ENCODE data around the gene NRG3.

Gene NRG3

DNA sequence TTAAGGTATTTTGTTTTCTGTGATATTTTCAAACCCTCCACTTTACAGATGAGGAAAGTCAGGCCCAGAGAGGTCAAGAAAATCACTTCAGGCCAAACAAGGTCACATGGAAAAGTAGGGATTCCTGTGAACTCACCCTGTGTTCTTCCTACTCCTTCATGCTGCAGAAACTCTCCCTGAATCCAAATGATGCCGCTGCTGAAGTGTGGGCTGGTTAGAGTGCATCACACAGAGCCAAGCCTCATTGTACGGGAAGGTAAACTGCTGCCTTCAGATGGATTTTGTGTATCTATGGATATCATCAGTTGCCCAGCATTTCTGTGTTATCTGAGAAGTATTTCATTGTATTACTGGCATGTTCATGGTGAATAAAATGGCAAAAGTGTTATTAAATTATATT, 75.4 kb downstream of the NRG3 start:
- H3K9ac ChIP-seq (ENCODE audit: low read depth in 1 of 2, low read length in 2 of 2): no peak overlapping the region
- no peak overlapping the region for H3K27ac ChIP-seq (ENCODE audit: low read depth in 2 of 2, low read length in 2 of 2)
- H3K9me3 ChIP-seq (ENCODE audit: control insufficient read depth in 2 of 2, low read length in 2 of 2): no peaks in the 10 kb centered on the region
- H3K27me3 ChIP-seq (ENCODE audit: control insufficient read depth in 2 of 2, insufficient read depth in 2 of 2, low read length in 2 of 2): no peaks in the 10 kb centered on the region
- no peak overlapping the region for H3K4me3 ChIP-seq (ENCODE audit: low read length in 2 of 2)
- no peaks in the 10 kb centered on the region for H3K36me3 ChIP-seq (ENCODE audit: control insufficient read depth in 2 of 2, insufficient read depth in 2 of 2, low read length in 2 of 2)
- H3K4me1 ChIP-seq (ENCODE audit: control insufficient read depth in 2 of 2, insufficient read depth in 2 of 2, low read length in 2 of 2): no peaks in the 10 kb centered on the region

DNA sequence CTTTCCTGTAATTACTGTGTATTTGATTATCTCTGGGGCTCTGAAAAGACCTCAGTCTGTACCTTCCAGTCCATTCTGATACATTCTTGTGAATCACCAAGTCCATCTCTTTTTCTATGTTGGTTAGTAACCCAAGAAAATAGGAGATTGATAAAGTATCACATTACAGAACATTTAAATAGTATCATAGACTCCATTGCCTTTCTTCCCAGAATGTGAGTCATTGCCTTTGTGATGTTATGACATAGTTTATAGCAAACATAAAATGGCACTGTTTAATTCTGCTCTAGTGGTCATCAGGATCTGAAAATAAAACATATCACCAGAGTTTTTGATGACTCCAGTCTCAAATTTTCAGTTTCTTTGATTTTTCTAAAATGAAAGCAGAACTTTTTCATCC, 78.4 kb downstream of the NRG3 start:
- Histone ChIP-seq H3K4me1 (ENCODE audit: control insufficient read depth in 2 of 2, insufficient read depth in 2 of 2, low read length in 2 of 2) (no peaks in the 10 kb centered on the region), H3K36me3 (ENCODE audit: control insufficient read depth in 2 of 2, insufficient read depth in 2 of 2, low read length in 2 of 2) (no peaks in the 10 kb centered on the region), H3K9me3 (ENCODE audit: control insufficient read depth in 2 of 2, low read length in 2 of 2) (no peaks in the 10 kb centered on the region), H3K27me3 (ENCODE audit: control insufficient read depth in 2 of 2, insufficient read depth in 2 of 2, low read length in 2 of 2) (no peaks in the 10 kb centered on the region), H3K27ac (ENCODE audit: low read depth in 2 of 2, low read length in 2 of 2) (no peak overlapping the region), H3K9ac (ENCODE audit: low read depth in 1 of 2, low read length in 2 of 2) (no peak overlapping the region), H3K4me3 (ENCODE audit: low read length in 2 of 2) (no peak overlapping the region)

DNA sequence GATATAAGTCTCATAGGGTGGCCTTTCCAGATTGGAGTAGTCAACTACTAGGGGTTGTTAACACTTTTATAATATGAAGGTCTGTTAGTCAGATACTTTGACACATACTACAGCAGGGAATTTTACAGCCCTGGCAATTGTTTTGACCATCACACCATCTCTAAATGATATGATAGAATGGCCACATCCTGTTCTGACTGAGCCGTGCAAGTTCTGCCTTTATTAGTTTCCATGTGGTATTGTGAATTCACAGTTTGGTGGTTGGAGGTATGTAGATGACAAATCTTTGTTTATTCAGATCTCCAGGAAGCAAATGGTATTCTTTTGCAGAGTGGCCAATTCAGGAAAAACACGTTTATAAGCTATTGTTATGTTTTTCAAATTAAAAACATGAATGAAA, 83.0 kb downstream of the NRG3 start:
- Histone ChIP-seq H3K4me3 (ENCODE audit: low read length in 2 of 2) (no peak overlapping the region), H3K4me1 (ENCODE audit: control insufficient read depth in 2 of 2, insufficient read depth in 2 of 2, low read length in 2 of 2) (no peaks in the 10 kb centered on the region), H3K27ac (ENCODE audit: low read depth in 2 of 2, low read length in 2 of 2) (no peak overlapping the region), H3K27me3 (ENCODE audit: control insufficient read depth in 2 of 2, insufficient read depth in 2 of 2, low read length in 2 of 2) (no peaks in the 10 kb centered on the region), H3K36me3 (ENCODE audit: control insufficient read depth in 2 of 2, insufficient read depth in 2 of 2, low read length in 2 of 2) (no peaks in the 10 kb centered on the region), H3K9ac (ENCODE audit: low read depth in 1 of 2, low read length in 2 of 2) (no peak overlapping the region), H3K9me3 (ENCODE audit: control insufficient read depth in 2 of 2, low read length in 2 of 2) (no peaks in the 10 kb centered on the region)

DNA sequence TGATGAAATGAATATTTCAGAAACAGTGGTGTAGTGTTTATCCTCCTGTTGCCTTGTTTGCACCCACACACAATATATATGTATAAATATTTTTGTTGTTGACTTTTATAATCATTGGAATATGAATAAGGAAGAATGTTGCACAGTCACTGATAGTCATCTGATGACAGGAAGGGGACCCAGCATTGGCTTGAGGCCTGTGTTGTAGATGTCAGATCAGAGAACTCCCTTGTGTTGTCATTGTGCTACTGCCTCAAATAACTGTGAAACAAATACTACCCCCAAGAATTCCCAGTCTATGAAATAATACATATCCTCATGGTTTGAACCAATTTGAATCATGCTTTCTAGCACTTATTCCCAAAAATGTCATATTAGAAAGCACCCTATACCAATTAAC, 84.0 kb downstream of the NRG3 start:
- Histone ChIP-seq H3K9ac (ENCODE audit: low read depth in 1 of 2, low read length in 2 of 2) (no peak overlapping the region), H3K4me3 (ENCODE audit: low read length in 2 of 2) (no peak overlapping the region), H3K27ac (ENCODE audit: low read depth in 2 of 2, low read length in 2 of 2) (no peak overlapping the region)

DNA sequence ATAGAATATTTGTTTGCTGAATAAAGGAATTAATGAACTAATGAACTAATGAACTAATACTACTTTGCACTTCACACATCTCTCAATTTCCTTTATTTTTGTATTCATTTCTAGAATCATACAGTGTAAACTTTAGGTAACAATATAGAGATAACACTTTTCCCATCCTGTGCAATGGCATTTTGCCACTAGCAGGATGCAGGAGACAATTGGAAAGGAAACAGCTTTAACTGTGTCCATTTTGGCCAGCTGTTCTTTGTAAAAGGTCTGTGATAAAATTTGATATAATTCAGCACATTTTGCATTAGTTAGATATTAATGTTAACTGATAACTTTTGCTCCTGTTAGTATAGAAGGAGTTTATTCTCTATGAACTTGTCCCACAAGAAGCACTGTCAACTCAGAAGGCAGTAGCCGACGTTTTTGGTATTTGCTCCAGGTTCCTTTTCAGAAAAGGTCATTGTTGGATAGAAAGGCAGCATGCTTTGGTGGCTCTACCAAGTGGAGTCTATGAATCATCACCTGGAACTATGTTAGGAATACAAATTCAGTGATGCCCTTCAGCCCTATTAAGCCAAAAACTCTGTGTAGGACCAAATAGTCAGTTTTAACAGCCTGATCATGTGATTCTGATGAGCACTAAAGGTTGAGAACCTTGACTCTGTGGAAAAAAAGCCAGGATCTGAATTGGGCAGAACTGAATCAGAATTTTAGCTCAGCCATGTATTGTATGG, 86.6 kb downstream of the NRG3 start:
- Histone ChIP-seq H3K9ac (ENCODE audit: low read depth in 1 of 2, low read length in 2 of 2) (no peak overlapping the region), H3K27ac (ENCODE audit: low read depth in 2 of 2, low read length in 2 of 2) (no peak overlapping the region), H3K36me3 (ENCODE audit: control insufficient read depth in 2 of 2, insufficient read depth in 2 of 2, low read length in 2 of 2) (no peaks in the 10 kb centered on the region), H3K4me1 (ENCODE audit: control insufficient read depth in 2 of 2, insufficient read depth in 2 of 2, low read length in 2 of 2) (no peaks in the 10 kb centered on the region), H3K9me3 (ENCODE audit: control insufficient read depth in 2 of 2, low read length in 2 of 2) (no peaks in the 10 kb centered on the region), H3K27me3 (ENCODE audit: control insufficient read depth in 2 of 2, insufficient read depth in 2 of 2, low read length in 2 of 2) (no peaks in the 10 kb centered on the region), H3K4me3 (ENCODE audit: low read length in 2 of 2) (no peak overlapping the region)

More for the DNA sequence above, 84.0 kb downstream of the NRG3 start:
- no peaks in the 10 kb centered on the region for H3K4me1 ChIP-seq (ENCODE audit: control insufficient read depth in 2 of 2, insufficient read depth in 2 of 2, low read length in 2 of 2)
- H3K9me3 ChIP-seq (ENCODE audit: control insufficient read depth in 2 of 2, low read length in 2 of 2): no peaks in the 10 kb centered on the region
- no peaks in the 10 kb centered on the region for H3K27me3 ChIP-seq (ENCODE audit: control insufficient read depth in 2 of 2, insufficient read depth in 2 of 2, low read length in 2 of 2)
- H3K36me3 ChIP-seq (ENCODE audit: control insufficient read depth in 2 of 2, insufficient read depth in 2 of 2, low read length in 2 of 2): no peaks in the 10 kb centered on the region

DNA sequence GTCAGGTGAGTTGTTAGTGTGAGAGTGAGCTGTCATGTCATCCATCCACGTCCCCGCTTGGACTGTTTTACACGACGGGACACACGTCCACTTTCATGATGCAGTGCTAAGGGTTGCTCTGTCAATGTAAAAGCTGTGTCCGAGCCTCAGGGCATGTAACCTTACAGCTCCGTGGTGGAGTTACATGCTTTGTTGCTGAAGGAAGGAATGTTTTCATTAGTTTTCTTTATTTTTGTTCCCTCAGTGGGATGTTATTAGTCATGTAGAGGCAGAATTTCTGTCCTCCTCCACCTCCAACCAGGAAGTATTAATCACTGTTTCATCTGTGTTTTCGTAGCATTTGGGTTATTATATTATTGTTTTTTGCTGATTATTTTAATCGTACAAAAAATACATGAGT, 88.6 kb downstream of the NRG3 start:
- H3K27me3 ChIP-seq (ENCODE audit: control insufficient read depth in 2 of 2, insufficient read depth in 2 of 2, low read length in 2 of 2): no peaks in the 10 kb centered on the region
- no peak overlapping the region for H3K4me3 ChIP-seq (ENCODE audit: low read length in 2 of 2)
- no peaks in the 10 kb centered on the region for H3K9me3 ChIP-seq (ENCODE audit: control insufficient read depth in 2 of 2, low read length in 2 of 2)
- no peak overlapping the region for H3K9ac ChIP-seq (ENCODE audit: low read depth in 1 of 2, low read length in 2 of 2)
- no peaks in the 10 kb centered on the region for H3K4me1 ChIP-seq (ENCODE audit: control insufficient read depth in 2 of 2, insufficient read depth in 2 of 2, low read length in 2 of 2)
- H3K36me3 ChIP-seq (ENCODE audit: control insufficient read depth in 2 of 2, insufficient read depth in 2 of 2, low read length in 2 of 2): no peaks in the 10 kb centered on the region
- H3K27ac ChIP-seq (ENCODE audit: low read depth in 2 of 2, low read length in 2 of 2): no peak overlapping the region

DNA sequence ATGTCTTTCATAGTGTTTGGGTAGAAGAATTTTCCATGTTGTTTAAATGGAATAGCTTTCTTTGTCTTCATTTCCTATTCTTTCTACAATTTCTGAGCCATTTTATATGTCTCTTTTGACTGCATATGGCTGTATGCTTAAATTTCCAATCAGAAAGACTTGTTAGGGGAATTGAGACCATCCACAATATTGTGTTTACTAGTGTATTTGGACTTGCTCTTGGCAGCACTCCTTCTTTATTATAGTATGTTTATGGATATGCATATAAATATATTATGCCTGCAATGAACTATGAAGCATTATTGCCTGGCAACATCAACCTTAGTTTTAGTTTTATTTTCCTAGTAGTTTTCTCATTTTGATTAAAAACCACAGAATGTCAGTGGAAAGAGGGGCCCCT, 92.7 kb downstream of the NRG3 start:
- H3K4me1 ChIP-seq (ENCODE audit: control insufficient read depth in 2 of 2, insufficient read depth in 2 of 2, low read length in 2 of 2): no peaks in the 10 kb centered on the region
- H3K27me3 ChIP-seq (ENCODE audit: control insufficient read depth in 2 of 2, insufficient read depth in 2 of 2, low read length in 2 of 2): no peaks in the 10 kb centered on the region
- peaks cover 0 to 3% of the 10 kb centered on the region in 2 donors for H3K9me3 ChIP-seq (ENCODE audit: control insufficient read depth in 2 of 2, low read length in 2 of 2)
- no peak overlapping the region for H3K9ac ChIP-seq (ENCODE audit: low read depth in 1 of 2, low read length in 2 of 2)
- no peak overlapping the region for H3K4me3 ChIP-seq (ENCODE audit: low read length in 2 of 2)
- no peaks in the 10 kb centered on the region for H3K36me3 ChIP-seq (ENCODE audit: control insufficient read depth in 2 of 2, insufficient read depth in 2 of 2, low read length in 2 of 2)
- no peak overlapping the region for H3K27ac ChIP-seq (ENCODE audit: low read depth in 2 of 2, low read length in 2 of 2)

DNA sequence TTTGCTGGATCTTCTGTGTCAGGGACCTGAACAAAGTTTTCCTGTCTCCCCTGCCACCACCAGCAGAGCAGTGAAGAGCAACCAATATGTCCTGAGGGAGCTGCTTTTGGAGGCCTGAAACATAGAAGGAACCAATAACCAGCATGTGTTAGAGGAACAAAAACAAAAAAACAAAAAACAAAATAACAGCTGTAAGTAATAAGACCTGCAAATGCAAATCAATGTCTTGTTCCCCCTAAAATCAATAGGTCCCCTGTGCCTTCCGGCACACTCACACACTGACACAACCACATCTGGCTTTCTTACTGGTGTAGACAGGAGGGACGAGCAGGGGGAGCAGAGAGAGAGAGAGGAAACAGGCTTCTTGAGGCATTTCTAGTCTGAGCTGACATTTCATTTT, 94.1 kb downstream of the NRG3 start:
- Histone ChIP-seq H3K27me3 (ENCODE audit: control insufficient read depth in 2 of 2, insufficient read depth in 2 of 2, low read length in 2 of 2) (no peaks in the 10 kb centered on the region), H3K9me3 (ENCODE audit: control insufficient read depth in 2 of 2, low read length in 2 of 2) (peaks cover 0 to 3% of the 10 kb centered on the region in 2 donors), H3K4me3 (ENCODE audit: low read length in 2 of 2) (no peak overlapping the region), H3K4me1 (ENCODE audit: control insufficient read depth in 2 of 2, insufficient read depth in 2 of 2, low read length in 2 of 2) (no peaks in the 10 kb centered on the region), H3K27ac (ENCODE audit: low read depth in 2 of 2, low read length in 2 of 2) (no peak overlapping the region), H3K9ac (ENCODE audit: low read depth in 1 of 2, low read length in 2 of 2) (no peak overlapping the region), H3K36me3 (ENCODE audit: control insufficient read depth in 2 of 2, insufficient read depth in 2 of 2, low read length in 2 of 2) (no peaks in the 10 kb centered on the region)

DNA sequence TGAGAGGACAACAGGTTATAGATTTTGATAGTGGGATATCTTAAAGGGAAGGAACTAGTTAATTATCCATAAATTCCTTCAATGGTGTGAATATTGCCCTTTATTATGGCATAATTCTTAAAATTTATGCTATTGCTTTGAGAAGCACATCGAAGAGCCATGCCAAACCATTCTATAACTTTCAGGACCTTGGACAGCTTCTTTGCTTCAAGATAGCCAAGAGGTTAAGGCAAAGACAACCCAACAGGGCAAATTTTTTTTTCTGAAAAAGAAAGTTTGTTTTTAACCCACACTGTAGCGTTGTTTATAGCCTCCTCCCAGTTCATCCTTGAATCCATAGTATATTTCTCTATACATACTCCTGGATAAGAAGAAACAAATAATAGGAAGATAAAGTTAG, 103.2 kb downstream of the NRG3 start:
- no peaks in the 10 kb centered on the region for H3K9me3 ChIP-seq (ENCODE audit: control insufficient read depth in 2 of 2, low read length in 2 of 2)
- H3K4me3 ChIP-seq (ENCODE audit: low read length in 2 of 2): no peak overlapping the region
- no peak overlapping the region for H3K27ac ChIP-seq (ENCODE audit: low read depth in 2 of 2, low read length in 2 of 2)
- H3K36me3 ChIP-seq (ENCODE audit: control insufficient read depth in 2 of 2, insufficient read depth in 2 of 2, low read length in 2 of 2): no peaks in the 10 kb centered on the region
- H3K27me3 ChIP-seq (ENCODE audit: control insufficient read depth in 2 of 2, insufficient read depth in 2 of 2, low read length in 2 of 2): no peaks in the 10 kb centered on the region
- no peak overlapping the region for H3K9ac ChIP-seq (ENCODE audit: low read depth in 1 of 2, low read length in 2 of 2)
- H3K4me1 ChIP-seq (ENCODE audit: control insufficient read depth in 2 of 2, insufficient read depth in 2 of 2, low read length in 2 of 2): no peaks in the 10 kb centered on the region

DNA sequence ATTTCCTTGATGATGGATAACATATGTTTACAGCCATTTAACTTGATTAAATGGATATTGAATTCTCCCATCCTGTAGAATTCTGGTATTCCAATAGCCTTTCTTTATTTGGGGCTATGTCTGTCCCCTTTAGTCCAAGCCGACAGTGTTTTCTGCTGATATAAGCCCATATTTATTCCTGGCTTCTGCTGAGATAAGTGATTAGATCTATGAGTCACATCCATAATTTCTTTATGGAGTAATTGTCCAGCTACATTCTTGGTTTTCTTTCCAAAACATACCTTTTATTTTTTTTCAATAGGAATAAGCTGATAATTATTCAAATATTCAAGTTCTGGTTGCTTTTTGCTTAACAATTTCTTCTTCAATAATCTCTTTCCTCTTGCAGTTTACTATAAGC, 106.7 kb downstream of the NRG3 start:
- no peaks in the 10 kb centered on the region for H3K36me3 ChIP-seq (ENCODE audit: control insufficient read depth in 2 of 2, insufficient read depth in 2 of 2, low read length in 2 of 2)
- H3K27ac ChIP-seq (ENCODE audit: low read depth in 2 of 2, low read length in 2 of 2): no peak overlapping the region
- no peaks in the 10 kb centered on the region for H3K27me3 ChIP-seq (ENCODE audit: control insufficient read depth in 2 of 2, insufficient read depth in 2 of 2, low read length in 2 of 2)
- H3K9ac ChIP-seq (ENCODE audit: low read depth in 1 of 2, low read length in 2 of 2): no peak overlapping the region
- H3K4me3 ChIP-seq (ENCODE audit: low read length in 2 of 2): no peak overlapping the region
- H3K9me3 ChIP-seq (ENCODE audit: control insufficient read depth in 2 of 2, low read length in 2 of 2): no peaks in the 10 kb centered on the region
- H3K4me1 ChIP-seq (ENCODE audit: control insufficient read depth in 2 of 2, insufficient read depth in 2 of 2, low read length in 2 of 2): no peaks in the 10 kb centered on the region

DNA sequence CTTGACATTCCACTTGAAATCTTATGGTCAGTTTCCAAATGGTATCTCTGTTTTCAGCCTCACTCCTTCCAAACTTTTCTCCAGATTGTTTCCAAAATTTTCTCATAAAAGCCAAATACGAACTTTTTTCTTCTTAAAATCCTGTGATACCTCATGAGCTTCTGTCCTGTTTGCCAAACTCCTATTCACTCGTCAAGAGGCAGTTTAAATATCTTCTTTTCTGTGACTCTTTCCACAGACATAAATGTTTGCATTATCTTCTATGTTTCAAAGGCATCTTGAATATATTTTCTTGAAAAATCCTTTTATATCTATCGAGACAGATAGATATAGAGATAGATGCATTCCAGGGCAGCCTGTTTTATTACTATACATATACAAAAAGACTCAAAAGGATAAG, 109.4 kb downstream of the NRG3 start:
- no peak overlapping the region for H3K9ac ChIP-seq (ENCODE audit: low read depth in 1 of 2, low read length in 2 of 2)
- H3K4me3 ChIP-seq (ENCODE audit: low read length in 2 of 2): no peak overlapping the region
- no peaks in the 10 kb centered on the region for H3K36me3 ChIP-seq (ENCODE audit: control insufficient read depth in 2 of 2, insufficient read depth in 2 of 2, low read length in 2 of 2)
- no peaks in the 10 kb centered on the region for H3K27me3 ChIP-seq (ENCODE audit: control insufficient read depth in 2 of 2, insufficient read depth in 2 of 2, low read length in 2 of 2)
- no peaks in the 10 kb centered on the region for H3K9me3 ChIP-seq (ENCODE audit: control insufficient read depth in 2 of 2, low read length in 2 of 2)
- H3K4me1 ChIP-seq (ENCODE audit: control insufficient read depth in 2 of 2, insufficient read depth in 2 of 2, low read length in 2 of 2): no peaks in the 10 kb centered on the region
- no peak overlapping the region for H3K27ac ChIP-seq (ENCODE audit: low read depth in 2 of 2, low read length in 2 of 2)
